ENCODE data around the gene ZNF70. TPM values are rescaled to one million over a fixed set of nuclear protein-coding genes. Genes with fewer than 3 reads are reported as not detected.

Gene ZNF70
- total RNA-seq (2012; rRNA removed) (3.9 and 4.3 TPM in 2 replicates), polyA plus RNA-seq (2012; rRNA removed) (1.8 and 2.3 TPM in 2 replicates), Bru-seq, nascent RNA (percentile 61 among the genes with signal in this experiment), BruChase-seq, experiment 1, labeled RNA remaining after a 6-hour chase (percentile 83 among the genes with signal in this experiment), BruChase-seq, experiment 2, labeled RNA remaining after a 2-hour chase (percentile 84 among the genes with signal in this experiment)
- polyA plus RNA-seq (2012; cell fraction: cytosol; rRNA removed): 0.92 and 1.1 TPM in 2 replicates
- polyA plus RNA-seq (2012; cell fraction: nucleus; rRNA removed; ENCODE audit: low replicate concordance): 2.0 and 2.7 TPM in 2 replicates
- long read RNA-seq, partial matches to known transcripts: 0 of 3 reads
- long read RNA-seq, other reads (novel, unspliced or antisense): 3 of 3 reads

DNA sequence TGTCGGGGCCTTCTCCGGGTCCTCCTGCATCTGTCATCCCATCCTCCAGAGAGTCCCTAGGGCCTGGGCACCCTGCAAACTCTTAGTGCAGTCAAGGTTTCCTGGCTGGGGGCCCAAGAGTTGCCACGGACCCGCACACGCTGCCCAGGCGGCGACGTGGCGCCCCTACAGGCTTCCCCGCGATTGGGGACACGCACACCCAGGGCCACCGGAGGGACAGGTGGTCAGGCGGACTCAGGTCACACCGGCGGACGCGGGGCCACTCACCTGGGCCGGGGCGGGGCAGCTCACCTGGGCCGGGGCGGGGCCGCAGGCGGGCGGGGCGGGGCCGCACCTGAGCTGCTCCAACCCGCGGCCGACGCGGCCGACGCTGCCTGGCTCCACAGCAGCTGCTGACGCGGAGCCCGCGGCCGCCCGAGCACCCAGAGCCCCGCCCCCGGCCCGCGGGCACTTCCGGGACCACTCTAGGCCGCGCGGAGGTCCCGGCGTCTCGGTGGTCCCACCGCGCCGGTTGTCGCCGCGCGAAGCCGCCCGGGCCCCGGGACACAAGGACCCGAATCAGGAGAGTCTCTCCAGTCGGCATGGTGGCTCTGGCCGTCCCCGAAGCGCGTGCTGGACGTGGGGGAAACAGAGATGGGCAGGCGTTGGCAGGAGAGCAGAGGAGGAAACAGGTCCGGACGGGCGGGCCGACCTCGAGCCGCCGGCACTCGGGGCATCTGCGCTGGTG is at the start of gene ZNF70:
ZNF70 (minus strand) TSS at position 399 of the 727 bp plus-strand sequence. CDS start 5,972 bp downstream, outside the sequence.
- H3K4ac ChIP-seq (ENCODE audit: low read depth, low read length): peak within 1 kb of the TSS; percentile 100
- in situ Hi-C loops (cut with MboI; ENCODE audit: low sequenced_read_pairs) (no loop called here), intact Hi-C loops (cut with micrococcal nuclease) (no loop called here), dilution Hi-C loops (cut with HindIII; ENCODE audit: low sequenced_read_pairs, unreplicated experiment) (no loop called here)
- peak within 1 kb of the TSS; percentile 90 for H2BK5ac ChIP-seq (ENCODE audit: low read depth, low read length, poor library complexity, severe bottlenecking)
- peak; percentile 99 for ATAC-seq (ENCODE audit: low read depth)
- H3K79me1 ChIP-seq (ENCODE audit: low read depth in 1 of 2, low read length in 2 of 2): peaks cover 12 to 31% of the 10 kb centered on the region in 2 experiments
- WGBS, 2 experiments (ENCODE audit: extremely low coverage in 2 of 2, insufficient read length in 1 of 2): 1% methylated on average over 29 of the region's 78 CpGs; no CpG with 5 or more reads in 1 of the 2 experiments
- peak within 1 kb of the TSS; percentile 100 for H3K14ac ChIP-seq (replicated peaks; ENCODE audit: low read depth, low read length)
- H2BK15ac ChIP-seq (ENCODE audit: low read depth, low read length): peak within 1 kb of the TSS; percentile 12; the same call in 1 of the 3 replicates
- TF ChIP-seq MAZ (IDR thresholded peaks at IDR 0.05; ENCODE audit: borderline replicate concordance, low read depth, low read length) (peak; percentile 88; the same call in 1 of the 2 replicates), CTCF (conservative IDR thresholded peaks at IDR 0.05; ENCODE audit: low read depth, low read length) (peak; percentile 9; the same call in 1 of the 2 replicates), POLR2A (IDR thresholded peaks at IDR 0.05; ENCODE audit: low read depth, low read length) (0 out of 2 replicates have a peak, but pooled peaks have one; percentile 74), BHLHE40 (IDR thresholded peaks at IDR 0.05; ENCODE audit: low read depth, low read length) (no peak), RFX5 (IDR thresholded peaks at IDR 0.05; ENCODE audit: low read depth, low read length) (peak; percentile 78)
- TF ChIP-seq, protein P1, sequence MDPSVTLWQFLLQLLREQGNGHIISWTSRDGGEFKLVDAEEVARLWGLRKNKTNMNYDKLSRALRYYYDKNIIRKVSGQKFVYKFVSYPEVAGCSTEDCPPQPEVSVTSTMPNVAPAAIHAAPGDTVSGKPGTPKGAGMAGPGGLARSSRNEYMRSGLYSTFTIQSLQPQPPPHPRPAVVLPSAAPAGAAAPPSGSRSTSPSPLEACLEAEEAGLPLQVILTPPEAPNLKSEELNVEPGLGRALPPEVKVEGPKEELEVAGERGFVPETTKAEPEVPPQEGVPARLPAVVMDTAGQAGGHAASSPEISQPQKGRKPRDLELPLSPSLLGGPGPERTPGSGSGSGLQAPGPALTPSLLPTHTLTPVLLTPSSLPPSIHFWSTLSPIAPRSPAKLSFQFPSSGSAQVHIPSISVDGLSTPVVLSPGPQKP (IDR thresholded peaks at IDR 0.05; ENCODE audit: borderline replicate concordance, low read depth, low read length): no peak
- H4K20me1 ChIP-seq (ENCODE audit: insufficient read depth, low read length): no peaks in the 10 kb centered on the region
- peak within 1 kb of the TSS; percentile 88 for H2BK120ac ChIP-seq (ENCODE audit: low read depth, low read length)
- H3K9me3 ChIP-seq (ENCODE audit: control insufficient read depth, insufficient read depth, low read length): no peaks in the 10 kb centered on the region
- H2AK5ac ChIP-seq (ENCODE audit: low read depth, low read length): peak within 1 kb of the TSS; percentile 95
- H2AK9ac ChIP-seq (replicated peaks; ENCODE audit: low read depth, low read length, poor library complexity): peak within 1 kb of the TSS; percentile 74
- DNase-seq: peak; percentile 74
- H3K4me3 ChIP-seq (ENCODE audit: insufficient read depth, low read depth, low read length): peak within 1 kb of the TSS; percentile 85
- H3K4me1 ChIP-seq (ENCODE audit: control insufficient read depth, insufficient read depth, low read length): peaks cover 4% of the 10 kb centered on the region
- H3K27ac ChIP-seq (ENCODE audit: insufficient read depth, low read length): peak within 1 kb of the TSS; percentile 95
- peak within 1 kb of the TSS; percentile 100 for H2AFZ ChIP-seq (replicated peaks; ENCODE audit: low read length, poor library complexity)
- ChIA-PET POLR2A (ENCODE audit: unreplicated experiment) (interaction anchor here (0.5 kb wide), 1 partner anchor 175 kb away, joined by 6 read pairs; no protein-coding TSS in a partner anchor), CTCF (no interaction called here)
- no peak within 1 kb of the TSS for H2BK20ac ChIP-seq (ENCODE audit: low read depth, low read length)
- peak within 1 kb of the TSS; percentile 97 for H3K23ac ChIP-seq (ENCODE audit: low read depth, low read length)
- no TSS peak for BruUV-seq (replicated peaks)
- H3K18ac ChIP-seq (ENCODE audit: low read depth, low read length): peak within 1 kb of the TSS; percentile 90
- H3K4me2 ChIP-seq (ENCODE audit: low read depth, low read length): peak within 1 kb of the TSS; percentile 99
- H4K8ac ChIP-seq (ENCODE audit: low read depth in 2 of 2, low read length in 2 of 2): peak within 1 kb of the TSS; percentile 98 to 99
- peak within 1 kb of the TSS; percentile 72 for H3K56ac ChIP-seq (ENCODE audit: extremely low read depth, insufficient read depth, low read length)
- H4K91ac ChIP-seq (ENCODE audit: insufficient read depth, low read depth, low read length): peak within 1 kb of the TSS; percentile 93
- peak within 1 kb of the TSS; percentile 92 for H4K5ac ChIP-seq (ENCODE audit: low read depth, low read length)
- no peaks in the 10 kb centered on the region for H3K36me3 ChIP-seq (ENCODE audit: control insufficient read depth, insufficient read depth, low read length)
- H3K9me1 ChIP-seq (ENCODE audit: insufficient read depth, low read length): peaks cover 5% of the 10 kb centered on the region
- peak within 1 kb of the TSS; percentile 97 for H3K9ac ChIP-seq (ENCODE audit: low read depth, low read length)
- no peaks in the 10 kb centered on the region for H3K27me3 ChIP-seq (ENCODE audit: control insufficient read depth, insufficient read depth, low read length)

Data from IMR-90 (cell line).